Hepatocyte (in vitro differentiated cells): ENCODE data around the gene ANKLE2. TPM values are rescaled to one million over a fixed set of nuclear protein-coding genes. Genes with fewer than 3 reads are reported as not detected.
A peak's percentile ranks its signal among the peaks of the same experiment; 100 is the strongest.

Experiments
- DNase-seq: peaks from one replicate; pipeline ENCODE4 v3.0.0-alpha.2; 2016; ENCODE audit warnings: low spot score
- H2AFZ ChIP-seq: fragments of 200-600 bp; sonication (generic); 2 replicates; pipeline ENCODE4 v1.6.0; 2016; ENCODE audit warnings: antibody characterized with exemption, mild to moderate bottlenecking
- H3K27ac ChIP-seq: fragments of 200-600 bp; sonication (generic); 2 replicates; pipeline ENCODE4 v1.5.1; 2016; ENCODE audit warnings: mild to moderate bottlenecking
- H3K27me3 ChIP-seq: fragments of 200-600 bp; sonication (generic); 2 replicates; pipeline ENCODE4 v1.6.1; 2016
- H3K36me3 ChIP-seq: fragments of 200-600 bp; sonication (generic); replicated peaks from 2 replicates; pipeline ENCODE4 v1.5.1; 2016; ENCODE audit warnings: low read depth; ENCODE audit not compliant: insufficient read depth
- H3K4me1 ChIP-seq: fragments of 200-600 bp; sonication (generic); 2 replicates; pipeline ENCODE4 v1.5.1; 2016; ENCODE audit warnings: mild to moderate bottlenecking, moderate library complexity; ENCODE audit not compliant: insufficient read depth
- H3K4me2 ChIP-seq: fragments of 200-600 bp; sonication (generic); 2 replicates; pipeline ENCODE4 v1.6.0; 2016
- H3K4me3 ChIP-seq: fragments of 200-600 bp; sonication (generic); 2 replicates; pipeline ENCODE4 v1.5.1; 2016; ENCODE audit warnings: mild to moderate bottlenecking
- H3K79me2 ChIP-seq: fragments of 200-600 bp; sonication (generic); 2 replicates; pipeline ENCODE4 v1.6.0; 2017; ENCODE audit warnings: mild to moderate bottlenecking
- H3K9me2 ChIP-seq: fragments of 200-600 bp; sonication (generic); replicated peaks from 2 replicates; pipeline ENCODE4 v1.6.0; 2017; ENCODE audit warnings: mild to moderate bottlenecking; ENCODE audit not compliant: insufficient read depth
- H3K9me3 ChIP-seq: fragments of 200-600 bp; sonication (generic); 2 replicates; pipeline ENCODE4 v1.5.1; 2016; ENCODE audit warnings: low read depth, mild to moderate bottlenecking
- H4K20me1 ChIP-seq: fragments of 200-600 bp; sonication (generic); 2 replicates; pipeline ENCODE4 v1.6.0; 2016; ENCODE audit warnings: mild to moderate bottlenecking; ENCODE audit not compliant: insufficient read depth, poor library complexity, severe bottlenecking
- CTCF ChIP-seq: fragments of 200-600 bp; sonication (generic); IDR thresholded peaks from 2 replicates; pipeline ENCODE4 v1.5.1; 2016; ENCODE audit warnings: antibody characterized with exemption, mild to moderate bottlenecking; ENCODE audit not compliant: poor library complexity
- EZH2 ChIP-seq: fragments of 200-600 bp; sonication (generic); IDR thresholded peaks from 2 replicates; pipeline ENCODE4 v1.6.1; 2016; ENCODE audit warnings: antibody characterized with exemption, mild to moderate bottlenecking, borderline replicate concordance
- EZH2phosphoT487 ChIP-seq: fragments of 200-600 bp; sonication (generic); IDR thresholded peaks from one replicate; pipeline ENCODE4 v1.6.1; 2018; ENCODE audit warnings: antibody characterized with exemption, mild to moderate bottlenecking, low read depth, moderate library complexity; ENCODE audit not compliant: unreplicated experiment, severe bottlenecking
- WGBS: methylation state at CpG from one replicate; pipeline ENCODE4 v1.1.6; 2016; ENCODE audit warnings: low lambda C conversion rate; ENCODE audit errors: missing lambda C conversion rate; 5-methylcytosine and 5-hydroxymethylcytosine counted together
- polyA plus RNA-seq: library from polyadenylated mRNA; unstranded; fragments of >200 nt; fragmentation: Nextera tagmentation; extraction: Ambion mirVana; gene quantifications from 2 replicates; pipeline ENCODE4 v1.2.1, GENCODE V29; 2016
- total RNA-seq: library from RNA; depleted of rRNA; stranded (reverse); fragments of >200 nt; gene quantifications from 2 replicates; pipeline ENCODE4 v1.2.3, GENCODE V29; 2014

ANKLE2 gene
- total and polyA plus RNA-seq, 2 experiments from 2014 or later, result 45.3 to 70.3 TPM

- Histone ChIP-seq H3K4me3 (no peak overlapping the region), H3K36me3 (no peaks in the 10 kb centered on the region)
These were observed 45.8 kb downstream of the ANKLE2 start for GRCh38 chr12:132715874-132716273.

DNA sequence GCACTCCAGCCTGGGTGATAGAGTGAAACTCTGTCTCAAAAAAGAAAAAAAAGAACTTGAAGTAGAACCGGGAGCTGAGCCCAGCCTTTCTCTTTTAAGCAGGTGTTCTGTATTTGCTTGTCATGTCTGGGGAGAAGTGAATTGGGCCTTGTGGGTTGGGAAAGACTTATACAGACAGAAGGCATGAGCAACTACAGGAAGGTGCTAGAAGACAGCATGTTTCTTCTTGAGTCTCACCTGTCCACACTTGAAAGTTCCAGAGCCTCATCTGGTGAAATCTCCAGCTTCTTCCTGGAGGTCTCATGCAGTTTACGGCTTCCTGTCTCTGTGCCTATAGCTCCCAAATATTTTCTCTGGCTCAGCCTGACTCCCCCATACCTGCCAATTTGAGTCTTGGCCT, 48.5 kb downstream of the ANKLE2 start:
- Histone ChIP-seq H3K4me3 (no peak overlapping the region), H3K36me3 (no peaks in the 10 kb centered on the region), H3K9me2 (no peaks in the 10 kb centered on the region), H3K79me2 (peaks cover 40% of the 10 kb centered on the region), H2AFZ (no peak overlapping the region), H3K4me1 (no peaks in the 10 kb centered on the region), H3K9me3 (no peaks in the 10 kb centered on the region), H4K20me1 (no peaks in the 10 kb centered on the region), H3K27ac (no peak overlapping the region), H3K27me3 (no peaks in the 10 kb centered on the region), H3K4me2 (no peak overlapping the region)
- 96% methylated on average over 2 of the region's 2 CpGs for WGBS
- no peak for DNase-seq
- TF ChIP-seq CTCF, result no peak
- TF ChIP-seq EZH2phosphoT487, result no peak
- no peak for TF ChIP-seq EZH2

More at GRCh38 chr12:132715874-132716273, 45.8 kb downstream of the ANKLE2 start:
- H3K27ac ChIP-seq, result no peak overlapping the region
- no peaks in the 10 kb centered on the region for H4K20me1 ChIP-seq
- H3K79me2 ChIP-seq, result peaks cover 34% of the 10 kb centered on the region
- 88% methylated on average over 9 of the region's 9 CpGs for WGBS
- no peaks in the 10 kb centered on the region for H3K9me2 ChIP-seq
- H3K27me3 ChIP-seq, result no peaks in the 10 kb centered on the region
- H3K4me1 ChIP-seq, result no peaks in the 10 kb centered on the region
- H2AFZ ChIP-seq, result no peak overlapping the region
- TF ChIP-seq EZH2phosphoT487 (no peak), CTCF (no peak), EZH2 (no peak)
- H3K9me3 ChIP-seq, result no peaks in the 10 kb centered on the region
- DNase-seq, result no peak
- H3K4me2 ChIP-seq, result no peak overlapping the region

DNA sequence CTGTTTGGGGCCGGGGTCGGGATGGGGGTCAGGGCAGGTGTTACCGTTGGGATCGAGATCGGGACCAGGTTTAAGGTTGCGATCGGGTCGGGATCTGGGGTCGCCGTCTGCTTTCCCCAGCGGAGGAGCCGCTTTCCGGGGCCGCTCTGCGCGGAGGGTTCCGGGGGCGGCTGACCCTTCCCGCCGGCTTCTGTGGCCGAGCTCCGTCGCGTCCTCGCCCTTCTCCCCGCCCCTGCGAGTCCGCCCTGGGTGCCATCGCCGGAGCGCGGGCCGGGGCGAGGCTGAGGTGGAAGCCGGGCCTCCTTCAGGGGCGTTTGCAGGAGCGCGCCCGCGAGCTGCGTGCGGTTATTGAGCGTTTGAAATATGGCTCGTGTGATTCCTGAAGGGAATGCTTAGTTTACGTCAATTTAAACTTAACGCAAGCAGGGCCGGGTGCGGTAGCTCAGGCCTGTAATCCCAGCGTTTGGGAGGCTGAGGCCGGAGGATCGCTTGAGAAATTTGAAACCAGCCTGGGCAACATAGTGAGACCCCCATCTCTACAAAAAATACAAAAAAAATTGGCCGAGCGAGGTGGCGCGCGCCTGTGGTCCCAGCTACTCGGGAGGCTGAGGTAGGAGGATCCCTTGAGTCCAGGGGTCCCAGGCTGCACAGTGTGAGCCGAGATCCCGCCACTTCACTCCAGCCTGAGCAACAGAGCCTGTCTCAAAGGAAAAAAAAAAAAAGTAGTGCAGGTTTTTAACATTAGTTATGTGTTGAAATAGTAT, 50.4 kb downstream of the ANKLE2 start:
- H3K9me2 ChIP-seq, result no peaks in the 10 kb centered on the region
- TF ChIP-seq EZH2phosphoT487 (no peak), CTCF (no peak)
- H3K27me3 ChIP-seq, result no peaks in the 10 kb centered on the region
- peak overlapping the region; percentile 82 for H2AFZ ChIP-seq
- H4K20me1 ChIP-seq, result no peaks in the 10 kb centered on the region
- H3K4me3 ChIP-seq, result peak overlapping the region; percentile 72
- no peaks in the 10 kb centered on the region for H3K9me3 ChIP-seq
- H3K27ac ChIP-seq, result peak overlapping the region; percentile 60
- no peaks in the 10 kb centered on the region for H3K4me1 ChIP-seq
- no peaks in the 10 kb centered on the region for H3K36me3 ChIP-seq
- DNase-seq, result peak; percentile 56
- H3K4me2 ChIP-seq, result peak overlapping the region; percentile 92
- 11% methylated on average over 51 of the region's 59 CpGs for WGBS
- H3K79me2 ChIP-seq, result peaks cover 40% of the 10 kb centered on the region
